Upper lobe of left lung (tissue), 6 donors: ENCODE results near the gene ANKS1B. TPM values are rescaled to one million over a fixed set of nuclear protein-coding genes. Genes with fewer than 3 reads are reported as not detected.

Experiments
- ATAC-seq, 2 donors: fragments of 200-7000 bp; cut with Tn5 transposase; one replicate each; pipeline ENCODE4 v1.9.1; 2022; ENCODE audit warnings: mild to moderate bottlenecking in 2 of 2, moderate library complexity in 2 of 2; ENCODE audit not compliant: low FRiP score in 2 of 2
- DNase-seq, 2 donors: peaks; one replicate each; pipeline ENCODE4 v3.0.0-alpha.2; 2019 to 2020
- H3K27ac ChIP-seq, 4 donors: fragments of 200-600 bp; sonication (generic); one replicate each; pipeline ENCODE4 v1.5.1; 2016 to 2019
- H3K27me3 ChIP-seq, 4 donors: fragments of 200-600 bp; sonication (generic); one replicate each; pipeline ENCODE4 v1.5.1; 2017 to 2019
- H3K36me3 ChIP-seq, 4 donors: fragments of 200-600 bp; sonication (generic); one replicate each; pipeline ENCODE4 v1.5.1; 2016 to 2019
- H3K4me1 ChIP-seq, 4 donors: fragments of 200-600 bp; sonication (generic); one replicate each; pipeline ENCODE4 v1.5.1; 2018 to 2019
- H3K4me3 ChIP-seq, 4 donors: fragments of 200-600 bp; sonication (generic); one replicate each; pipeline ENCODE4 v1.5.1; 2017 to 2019; ENCODE audit warnings: mild to moderate bottlenecking in 2 of 4, moderate library complexity in 1 of 4
- H3K9me3 ChIP-seq, 4 donors: fragments of 200-600 bp; sonication (generic); one replicate each; pipeline ENCODE4 v1.5.1; 2018 to 2019
- CTCF ChIP-seq, 6 experiments: fragments of 450-650 bp in 4 of 6; fragments of 200-600 bp in 2 of 6; sonication (generic) in 2 of 6; IDR thresholded peaks; one replicate each; pipeline ENCODE4 v1.5.1; 2016 to 2019; ENCODE audit warnings: antibody characterized with exemption in 6 of 6
- EP300 ChIP-seq, 4 donors: sonication (generic); formaldehyde crosslinking; IDR thresholded peaks; one replicate each; pipeline ENCODE4 v1.5.1; 2017; ENCODE audit warnings: antibody characterized with exemption in 4 of 4, control low read depth in 2 of 4
- POLR2A ChIP-seq, 4 donors: fragments of 450-650 bp; IDR thresholded peaks; one replicate each; pipeline ENCODE4 v1.5.1; 2016 to 2017; ENCODE audit warnings: antibody characterized with exemption in 4 of 4, mild to moderate bottlenecking in 2 of 4
- POLR2AphosphoS5 ChIP-seq, 2 donors: sonication (generic); formaldehyde crosslinking; IDR thresholded peaks; one replicate each; pipeline ENCODE4 v1.5.1; 2017; ENCODE audit warnings: antibody characterized with exemption in 2 of 2
- WGBS, 2 donors: methylation state at CpG; one replicate each; pipeline ENCODE4 v1.1.5; 2017 to 2018; 5-methylcytosine and 5-hydroxymethylcytosine counted together
- total RNA-seq, 6 donors: library from RNA; depleted of rRNA in 4 of 6; stranded (reverse); fragments of >200 nt in 4 of 6; gene quantifications; one replicate each; pipeline versions ENCODE4 v1.1.0 to v1.2.1, GENCODE V29; 2016 to 2021
- donor health status: DM: no; HTN: no; CAD: no; lungs with moderate emphysema.
- donor health status: DM: no; HTN: yes; CAD: no; lungs with severe emphysema.

ANKS1B gene
- total RNA-seq, 6 donors from 2014 or later = 5.1 to 23.7 (median 7.2) TPM

GRCh38 chr12:99772274-99772673 is 212.5 kb downstream of the ANKS1B start:
- Histone ChIP-seq H3K9me3 (no peaks in the 10 kb centered on the region), H3K4me1 (no peaks in the 10 kb centered on the region), H3K4me3 (no peak overlapping the region), H3K36me3 (no peaks in the 10 kb centered on the region), H3K27me3 (no peaks in the 10 kb centered on the region), H3K27ac (no peak overlapping the region)
- 36 to 46% methylated on average over 3 of the region's 3 CpGs for WGBS, 2 donors
- ATAC-seq (no peak), DNase-seq (no peak)
- TF ChIP-seq POLR2AphosphoS5 (IDR thresholded peaks at IDR 0.05) (no peak), POLR2A (IDR thresholded peaks at IDR 0.05) (no peak), CTCF (IDR thresholded peaks at IDR 0.05) (no peak), EP300 (IDR thresholded peaks at IDR 0.05) (no peak)

- no peaks in the 10 kb centered on the region for H3K4me1 ChIP-seq
- no peak overlapping the region for H3K4me3 ChIP-seq
- no peaks in the 10 kb centered on the region for H3K9me3 ChIP-seq
- ATAC-seq (no peak), DNase-seq (no peak)
- H3K36me3 ChIP-seq = no peaks in the 10 kb centered on the region
- H3K27ac ChIP-seq = no peak overlapping the region
- H3K27me3 ChIP-seq = no peaks in the 10 kb centered on the region
- TF ChIP-seq POLR2A (IDR thresholded peaks at IDR 0.05) = no peak
- no peak for TF ChIP-seq CTCF (IDR thresholded peaks at IDR 0.05)
- no peak for TF ChIP-seq POLR2AphosphoS5 (IDR thresholded peaks at IDR 0.05)
- TF ChIP-seq EP300 (IDR thresholded peaks at IDR 0.05) = no peak
These were observed 213.1 kb downstream of the ANKS1B start for GRCh38 chr12:99771659-99772058.

- 63 to 84% methylated on average over 1 of the region's 1 CpG for WGBS, 2 donors
- TF ChIP-seq EP300 (IDR thresholded peaks at IDR 0.05) (no peak), POLR2AphosphoS5 (IDR thresholded peaks at IDR 0.05) (no peak), CTCF (IDR thresholded peaks at IDR 0.05) (no peak), POLR2A (IDR thresholded peaks at IDR 0.05) (no peak)
- Histone ChIP-seq H3K9me3 (no peaks in the 10 kb centered on the region), H3K27me3 (no peaks in the 10 kb centered on the region), H3K4me1 (no peaks in the 10 kb centered on the region), H3K4me3 (no peak overlapping the region), H3K36me3 (no peaks in the 10 kb centered on the region), H3K27ac (no peak overlapping the region)
- DNase-seq (no peak), ATAC-seq (no peak)
These were observed 215.2 kb downstream of the ANKS1B start for GRCh38 chr12:99769396-99769980.

- no peaks in the 10 kb centered on the region for H3K36me3 ChIP-seq
- TF ChIP-seq POLR2AphosphoS5 (IDR thresholded peaks at IDR 0.05) = no peak
- TF ChIP-seq CTCF (IDR thresholded peaks at IDR 0.05) = no peak
- TF ChIP-seq POLR2A (IDR thresholded peaks at IDR 0.05) = no peak
- TF ChIP-seq EP300 (IDR thresholded peaks at IDR 0.05) = no peak
- no peak overlapping the region for H3K27ac ChIP-seq
- WGBS, 2 donors = 91 to 94% methylated on average over 7 of the region's 7 CpGs
- H3K9me3 ChIP-seq = no peaks in the 10 kb centered on the region
- no peaks in the 10 kb centered on the region for H3K27me3 ChIP-seq
- H3K4me1 ChIP-seq = no peaks in the 10 kb centered on the region
- DNase-seq (no peak), ATAC-seq (no peak)
- H3K4me3 ChIP-seq = no peak overlapping the region
These were observed 216.0 kb downstream of the ANKS1B start for GRCh38 chr12:99768758-99769157.

- Histone ChIP-seq H3K27ac (no peak overlapping the region), H3K36me3 (no peaks in the 10 kb centered on the region), H3K9me3 (no peaks in the 10 kb centered on the region), H3K4me3 (no peak overlapping the region), H3K27me3 (no peaks in the 10 kb centered on the region), H3K4me1 (no peaks in the 10 kb centered on the region)
- TF ChIP-seq CTCF (IDR thresholded peaks at IDR 0.05) = no peak
- no peak for TF ChIP-seq POLR2A (IDR thresholded peaks at IDR 0.05)
- TF ChIP-seq POLR2AphosphoS5 (IDR thresholded peaks at IDR 0.05) = no peak
- TF ChIP-seq EP300 (IDR thresholded peaks at IDR 0.05) = no peak
- no peak for DNase-seq
- no peak for ATAC-seq
- WGBS, 2 donors = 3 to 14% methylated on average over 1 of the region's 1 CpG
These were observed 216.9 kb downstream of the ANKS1B start for GRCh38 chr12:99767809-99768208.
